HepG2 (cell line): ENCODE measurements around the gene PCNP. TPM values are rescaled to one million over a fixed set of nuclear protein-coding genes. Genes with fewer than 3 reads are reported as not detected.
A peak's percentile ranks its signal among the peaks of the same experiment; 100 is the strongest.

ENCODE experiments used
- ASH2L ChIP-seq: fragments of 300-600, 200-600 bp; sonication (generic); IDR thresholded peaks from 2 replicates; pipeline ENCODE4 v1.7.0; 2017; ENCODE audit warnings: low read depth, mild to moderate bottlenecking, moderate library complexity, mixed read lengths, low read length; ENCODE audit not compliant: insufficient read length
- GABPB1 ChIP-seq: IDR thresholded peaks from 2 replicates; pipeline ENCODE4 v1.6.1; 2016; ENCODE audit warnings: mild to moderate bottlenecking, missing genetic modification reagents, moderate library complexity, missing compliant biosample characterization
- NR2F6 ChIP-seq, 2 experiments: IDR thresholded peaks; 2 replicates each; pipeline ENCODE4 v1.6.1; 2016; ENCODE audit warnings: antibody characterized with exemption in 1 of 2, mild to moderate bottlenecking in 1 of 2
- POLR2A ChIP-seq, 2 experiments: IDR thresholded peaks; 2 replicates each; pipeline ENCODE4 v1.6.1; 2011; ENCODE audit warnings: low read depth in 2 of 2, low read length in 2 of 2, mild to moderate bottlenecking in 1 of 2, moderate library complexity in 1 of 2; ENCODE audit not compliant: insufficient read depth in 1 of 2
- TERF1 ChIP-seq: sonication (generic); formaldehyde crosslinking; IDR thresholded peaks from 2 replicates; pipeline ENCODE4 v1.8.0; 2022; ENCODE audit warnings: mild to moderate bottlenecking, missing genetic modification reagents, moderate library complexity
- ZBTB25 ChIP-seq: IDR thresholded peaks from 2 replicates; pipeline ENCODE4 v1.6.1; 2018; ENCODE audit warnings: missing genetic modification reagents
- ZBTB34 ChIP-seq: sonication (generic); formaldehyde crosslinking; IDR thresholded peaks from 2 replicates; pipeline ENCODE4 v1.8.0; 2022; ENCODE audit warnings: mild to moderate bottlenecking, missing genetic modification reagents
- ZC3H13 ChIP-seq: sonication (generic); formaldehyde crosslinking; IDR thresholded peaks from 2 replicates; pipeline ENCODE4 v1.8.1; 2023; ENCODE audit warnings: mild to moderate bottlenecking, missing genetic modification reagents, moderate library complexity
- ZNF160 ChIP-seq: sonication (generic); formaldehyde crosslinking; IDR thresholded peaks from 2 replicates; pipeline ENCODE4 v1.8.0; 2022; ENCODE audit warnings: mild to moderate bottlenecking, inconsistent platforms, missing genetic modification reagents
- ZNF431 ChIP-seq: sonication (generic); formaldehyde crosslinking; IDR thresholded peaks from 2 replicates; pipeline ENCODE4 v1.9.0; 2022; ENCODE audit warnings: missing genetic modification reagents, low read depth, mild to moderate bottlenecking, borderline replicate concordance
- ZNF766 ChIP-seq: sonication (generic); formaldehyde crosslinking; IDR thresholded peaks from 2 replicates; pipeline ENCODE4 v1.5.0; 2020; ENCODE audit warnings: missing genetic modification reagents, borderline replicate concordance
- ZNF776 ChIP-seq: sonication (generic); formaldehyde crosslinking; IDR thresholded peaks from 2 replicates; pipeline ENCODE4 v1.4.0; 2020; ENCODE audit warnings: mild to moderate bottlenecking, missing genetic modification reagents
- ZNF839 ChIP-seq: sonication (generic); formaldehyde crosslinking; IDR thresholded peaks from 2 replicates; pipeline ENCODE4 v1.4.0; 2020; ENCODE audit warnings: missing genetic modification reagents, mild to moderate bottlenecking, borderline replicate concordance
- polyA plus RNA-seq, 8 experiments: library from polyadenylated mRNA; depleted of rRNA in 3 of 8; stranded (reverse) in 7 of 8; unstranded in 1 of 8; fragments of >200 nt; fragmentation: Illumina TruSeq in 4 of 8; extraction: Trizol in 4 of 8; gene quantifications; 2 replicates each; pipeline versions ENCODE4 v1.2.1 to v1.2.3, GENCODE V29; 2011 to 2016; ENCODE audit warnings: low read depth in 4 of 8, missing spikeins in 1 of 8, mixed read lengths in 1 of 8; ENCODE audit not compliant: insufficient read depth in 1 of 8
- total RNA-seq, 5 experiments: library from RNA; depleted of rRNA; stranded (reverse); fragments of >200 nt; fragmentation: Illumina TruSeq; extraction: Trizol; gene quantifications; 2 replicates each; pipeline ENCODE4 v1.2.3, GENCODE V29; 2016; ENCODE audit warnings: low read depth in 1 of 5
- TF ChIP-seq, protein P1 (sequence below): IDR thresholded peaks from 2 replicates; pipeline ENCODE4 v1.6.1; 2016
- TF ChIP-seq, protein P2 (sequence below): sonication (generic); formaldehyde crosslinking; IDR thresholded peaks from 2 replicates; pipeline ENCODE4 v1.4.0; 2020; ENCODE audit warnings: missing genetic modification reagents, borderline replicate concordance
- TF ChIP-seq, protein P3 (sequence below): sonication (generic); formaldehyde crosslinking; IDR thresholded peaks from 2 replicates; pipeline ENCODE4 v1.4.0; 2020; ENCODE audit warnings: missing genetic modification reagents

PCNP gene
- total and polyA plus RNA-seq, 2 of the 13 experiments (the other 11 are each of a cell fraction or from before 2014, with no cell fraction given), result 44.1 to 78.2 TPM

DNA sequence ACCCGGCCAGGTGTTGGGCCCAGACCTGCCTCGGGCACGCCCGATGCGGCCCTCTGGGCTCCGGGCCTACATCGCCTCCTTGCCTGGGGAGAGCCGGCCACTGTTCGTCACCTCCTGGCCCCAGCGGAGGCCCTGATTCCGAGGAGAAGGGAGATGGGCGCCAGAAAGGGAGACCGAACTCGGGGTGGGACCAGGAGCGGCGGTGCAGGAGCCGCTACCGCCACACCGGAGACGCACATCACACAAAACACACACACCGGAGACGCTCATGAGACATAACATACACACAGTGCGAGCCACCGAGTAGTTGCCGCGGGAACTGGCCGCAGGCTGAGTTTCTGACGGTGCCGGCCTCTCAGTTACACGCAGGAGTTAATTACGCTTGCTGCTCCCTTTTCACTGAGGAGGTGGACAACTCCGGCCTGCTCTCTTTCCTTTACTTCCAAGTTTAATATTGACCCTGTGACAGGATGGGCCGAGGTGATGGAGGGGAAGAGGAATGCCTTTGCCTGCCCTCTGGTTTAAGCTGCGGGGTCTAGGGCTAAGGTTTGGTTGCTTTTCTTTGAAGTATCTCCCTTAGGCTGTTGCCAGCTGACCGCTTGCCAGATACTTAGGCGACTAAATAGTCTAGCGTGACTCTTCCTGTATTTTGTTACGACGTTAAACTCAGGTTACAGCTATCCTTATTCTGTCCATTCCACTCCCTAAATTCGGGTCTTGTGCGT is 570 bp downstream of the PCNP start (continued):
- TF ChIP-seq ZBTB25 (CRISPR knock-in tag), result no peak
- TF ChIP-seq POLR2A (IDR thresholded peaks at IDR 0.05; ENCODE audit: insufficient read depth in 1 of 2, low read depth in 2 of 2, low read length in 2 of 2), result peak in 1 of 2 experiments; percentile 69; a peak in 2 of 4 replicates
- TF ChIP-seq, protein P1, sequence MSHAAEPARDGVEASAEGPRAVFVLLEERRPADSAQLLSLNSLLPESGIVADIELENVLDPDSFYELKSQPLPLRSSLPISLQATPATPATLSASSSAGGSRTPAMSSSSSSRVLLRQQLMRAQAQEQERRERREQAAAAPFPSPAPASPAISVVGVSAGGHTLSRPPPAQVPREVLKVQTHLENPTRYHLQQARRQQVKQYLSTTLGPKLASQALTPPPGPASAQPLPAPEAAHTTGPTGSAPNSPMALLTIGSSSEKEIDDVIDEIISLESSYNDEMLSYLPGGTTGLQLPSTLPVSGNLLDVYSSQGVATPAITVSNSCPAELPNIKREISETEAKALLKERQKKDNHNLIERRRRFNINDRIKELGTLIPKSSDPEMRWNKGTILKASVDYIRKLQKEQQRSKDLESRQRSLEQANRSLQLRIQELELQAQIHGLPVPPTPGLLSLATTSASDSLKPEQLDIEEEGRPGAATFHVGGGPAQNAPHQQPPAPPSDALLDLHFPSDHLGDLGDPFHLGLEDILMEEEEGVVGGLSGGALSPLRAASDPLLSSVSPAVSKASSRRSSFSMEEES (CRISPR knock-in tag), result no peak
- TF ChIP-seq ASH2L, result peak; percentile 25
- peak; percentile 32; the same call in 1 of the 2 replicates for TF ChIP-seq ZNF776 (CRISPR knock-in tag)
- TF ChIP-seq ZC3H13 (CRISPR knock-in tag), result no peak
- peak; percentile 47; the same call in 1 of the 2 replicates for TF ChIP-seq TERF1 (CRISPR knock-in tag)
- no peak for TF ChIP-seq ZNF839 (CRISPR knock-in tag)
- no peak for TF ChIP-seq ZBTB34
- no peak for TF ChIP-seq NR2F6 (IDR thresholded peaks at IDR 0.05)
- no peak for TF ChIP-seq NR2F6 (CRISPR knock-in tag; IDR thresholded peaks at IDR 0.05)
- TF ChIP-seq ZNF431, result no peak
- peak; percentile 29; the same call in 1 of the 2 replicates for TF ChIP-seq ZNF160 (CRISPR knock-in tag)
- TF ChIP-seq, protein P2, sequence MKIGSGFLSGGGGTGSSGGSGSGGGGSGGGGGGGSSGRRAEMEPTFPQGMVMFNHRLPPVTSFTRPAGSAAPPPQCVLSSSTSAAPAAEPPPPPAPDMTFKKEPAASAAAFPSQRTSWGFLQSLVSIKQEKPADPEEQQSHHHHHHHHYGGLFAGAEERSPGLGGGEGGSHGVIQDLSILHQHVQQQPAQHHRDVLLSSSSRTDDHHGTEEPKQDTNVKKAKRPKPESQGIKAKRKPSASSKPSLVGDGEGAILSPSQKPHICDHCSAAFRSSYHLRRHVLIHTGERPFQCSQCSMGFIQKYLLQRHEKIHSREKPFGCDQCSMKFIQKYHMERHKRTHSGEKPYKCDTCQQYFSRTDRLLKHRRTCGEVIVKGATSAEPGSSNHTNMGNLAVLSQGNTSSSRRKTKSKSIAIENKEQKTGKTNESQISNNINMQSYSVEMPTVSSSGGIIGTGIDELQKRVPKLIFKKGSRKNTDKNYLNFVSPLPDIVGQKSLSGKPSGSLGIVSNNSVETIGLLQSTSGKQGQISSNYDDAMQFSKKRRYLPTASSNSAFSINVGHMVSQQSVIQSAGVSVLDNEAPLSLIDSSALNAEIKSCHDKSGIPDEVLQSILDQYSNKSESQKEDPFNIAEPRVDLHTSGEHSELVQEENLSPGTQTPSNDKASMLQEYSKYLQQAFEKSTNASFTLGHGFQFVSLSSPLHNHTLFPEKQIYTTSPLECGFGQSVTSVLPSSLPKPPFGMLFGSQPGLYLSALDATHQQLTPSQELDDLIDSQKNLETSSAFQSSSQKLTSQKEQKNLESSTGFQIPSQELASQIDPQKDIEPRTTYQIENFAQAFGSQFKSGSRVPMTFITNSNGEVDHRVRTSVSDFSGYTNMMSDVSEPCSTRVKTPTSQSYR (CRISPR knock-in tag), result no peak
- TF ChIP-seq GABPB1, result no peak
- TF ChIP-seq ZNF766 (CRISPR knock-in tag), result no peak
- TF ChIP-seq, protein P3, sequence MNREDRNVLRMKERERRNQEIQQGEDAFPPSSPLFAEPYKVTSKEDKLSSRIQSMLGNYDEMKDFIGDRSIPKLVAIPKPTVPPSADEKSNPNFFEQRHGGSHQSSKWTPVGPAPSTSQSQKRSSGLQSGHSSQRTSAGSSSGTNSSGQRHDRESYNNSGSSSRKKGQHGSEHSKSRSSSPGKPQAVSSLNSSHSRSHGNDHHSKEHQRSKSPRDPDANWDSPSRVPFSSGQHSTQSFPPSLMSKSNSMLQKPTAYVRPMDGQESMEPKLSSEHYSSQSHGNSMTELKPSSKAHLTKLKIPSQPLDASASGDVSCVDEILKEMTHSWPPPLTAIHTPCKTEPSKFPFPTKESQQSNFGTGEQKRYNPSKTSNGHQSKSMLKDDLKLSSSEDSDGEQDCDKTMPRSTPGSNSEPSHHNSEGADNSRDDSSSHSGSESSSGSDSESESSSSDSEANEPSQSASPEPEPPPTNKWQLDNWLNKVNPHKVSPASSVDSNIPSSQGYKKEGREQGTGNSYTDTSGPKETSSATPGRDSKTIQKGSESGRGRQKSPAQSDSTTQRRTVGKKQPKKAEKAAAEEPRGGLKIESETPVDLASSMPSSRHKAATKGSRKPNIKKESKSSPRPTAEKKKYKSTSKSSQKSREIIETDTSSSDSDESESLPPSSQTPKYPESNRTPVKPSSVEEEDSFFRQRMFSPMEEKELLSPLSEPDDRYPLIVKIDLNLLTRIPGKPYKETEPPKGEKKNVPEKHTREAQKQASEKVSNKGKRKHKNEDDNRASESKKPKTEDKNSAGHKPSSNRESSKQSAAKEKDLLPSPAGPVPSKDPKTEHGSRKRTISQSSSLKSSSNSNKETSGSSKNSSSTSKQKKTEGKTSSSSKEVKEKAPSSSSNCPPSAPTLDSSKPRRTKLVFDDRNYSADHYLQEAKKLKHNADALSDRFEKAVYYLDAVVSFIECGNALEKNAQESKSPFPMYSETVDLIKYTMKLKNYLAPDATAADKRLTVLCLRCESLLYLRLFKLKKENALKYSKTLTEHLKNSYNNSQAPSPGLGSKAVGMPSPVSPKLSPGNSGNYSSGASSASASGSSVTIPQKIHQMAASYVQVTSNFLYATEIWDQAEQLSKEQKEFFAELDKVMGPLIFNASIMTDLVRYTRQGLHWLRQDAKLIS, result no peak; the same call in 1 of the 2 replicates
